Posterior vena cava (tissue), 2 donors: ENCODE results near the gene ARIH2. TPM values are rescaled to one million over a fixed set of nuclear protein-coding genes. Genes with fewer than 3 reads are reported as not detected.

ENCODE experiments used
- DNase-seq: peaks from one replicate; pipeline ENCODE4 v3.0.0-alpha.2; 2020; ENCODE audit warnings: low spot score
- intact Hi-C, 2 donors: fragments of 100-400 bp; cut with DNase I; formaldehyde crosslinking; loops; one replicate each; pipeline versions ENCODE4 v1.14.1 to v1.14.2; 2022 to 2023
- total RNA-seq, 2 donors: library from RNA; stranded (reverse); fragmentation: NEBNext Ultra II Directional; extraction: Animal tissue kit (Norgen Biotek cat#: 25700); gene quantifications; one replicate each; pipeline ENCODE4 v1.2.1, GENCODE V29; 2021
- donor health status: DM: yes; HTN: yes; CAD: no.
- donor health status: DM: yes; HTN: yes; CAD: no.

Gene ARIH2
- total RNA-seq, 2 donors from 2014 or later: 59.2 to 84.6 TPM

GRCh38 chr3:49013738-49014660 is 95.4 kb downstream of the ARIH2 start:
- intact Hi-C loops: no loop called here
- DNase-seq: no peak

- no peak for DNase-seq
- intact Hi-C loops: no loop called here
These were observed 96.4 kb downstream of the ARIH2 start for GRCh38 chr3:49015072-49015471.

GRCh38 chr3:49015765-49016164 is 97.1 kb downstream of the ARIH2 start:
- DNase-seq: no peak
- intact Hi-C loops: no loop called here

GRCh38 chr3:49016414-49017228 is 98.0 kb downstream of the ARIH2 start:
- no peak for DNase-seq
- intact Hi-C loops: no loop called here

- no peak for DNase-seq
- intact Hi-C loops: no loop called here
These were observed 98.8 kb downstream of the ARIH2 start for GRCh38 chr3:49017229-49017970.

GRCh38 chr3:49017971-49018706 is 99.5 kb downstream of the ARIH2 start, which contains the start of gene DALRD3:
Gene DALRD3 (minus strand): TSS chr3:49018580. CDS start chr3:49018564, 16 bp downstream.
- peak; percentile 88 for DNase-seq
- intact Hi-C loops: no loop called here

- intact Hi-C loops: no loop called here
These were observed 100.0 kb downstream of the ARIH2 start for GRCh38 chr3:49018707-49019006.

GRCh38 chr3:49019941-49020329 is 101.3 kb downstream of the ARIH2 start:
- intact Hi-C loops: loop anchor here in 1 of 2 donors (5.0 kb wide), 1 partner anchor 72 kb away; the partner anchor contains the start of gene QRICH1

More at GRCh38 chr3:49018707-49019006, 100.0 kb downstream of the ARIH2 start:
- DNase-seq: no peak

GRCh38 chr3:49020330-49021212 is 101.9 kb downstream of the ARIH2 start:
- peak; percentile 92 for DNase-seq
- intact Hi-C loops: loop anchor here in 1 of 2 donors (5.0 kb wide), 1 partner anchor 72 kb away; the partner anchor contains the start of gene QRICH1

More at GRCh38 chr3:49019941-49020329, 101.3 kb downstream of the ARIH2 start:
- DNase-seq: no peak

- intact Hi-C loops: loop anchor here in 1 of 2 donors (5.0 kb wide), 1 partner anchor 71 kb away; the partner anchor contains the start of gene QRICH1
These were observed 102.7 kb downstream of the ARIH2 start for GRCh38 chr3:49021213-49021812.

GRCh38 chr3:49021813-49022687 is 103.4 kb downstream of the ARIH2 start, which contains the start of gene NDUFAF3:
Gene NDUFAF3 (plus strand): TSS chr3:49022121. CDS start chr3:49022145, 24 bp downstream.
- peak; percentile 98 for DNase-seq
- intact Hi-C loops: loop anchor here in 1 of 2 donors (5.0 kb wide), 1 partner anchor 70 kb away; the partner anchor contains the start of gene QRICH1

More at GRCh38 chr3:49021213-49021812, 102.7 kb downstream of the ARIH2 start:
- peak; percentile 100 for DNase-seq

- DNase-seq: no peak
- intact Hi-C loops: loop anchor here in 1 of 2 donors (5.0 kb wide), 1 partner anchor 70 kb away; the partner anchor contains the start of gene QRICH1
These were observed 104.1 kb downstream of the ARIH2 start for GRCh38 chr3:49022688-49023171.

GRCh38 chr3:49023775-49024174 is 105.1 kb downstream of the ARIH2 start:
- intact Hi-C loops: loop anchor here in 1 of 2 donors (5.0 kb wide), 1 partner anchor 69 kb away; the partner anchor contains the start of gene QRICH1
- no peak for DNase-seq

- DNase-seq: no peak
- intact Hi-C loops: loop anchor here in 1 of 2 donors (5.0 kb wide), 1 partner anchor 68 kb away; the partner anchor contains the start of gene QRICH1
These were observed 105.8 kb downstream of the ARIH2 start for GRCh38 chr3:49024449-49024848.

GRCh38 chr3:49025005-49025792 is 106.6 kb downstream of the ARIH2 start:
- intact Hi-C loops: no loop called here
- DNase-seq: no peak
